Panc1 (cell line): Measurements from ENCODE around the gene SPSB3. TPM values are rescaled to one million over a fixed set of nuclear protein-coding genes. Genes with fewer than 3 reads are reported as not detected.

Experiments
- ATAC-seq: fragments of 200-7000 bp; cut with Tn5 transposase; 2 replicates; pipeline ENCODE4 v1.9.1; 2020; ENCODE audit warnings: mild to moderate bottlenecking, moderate library complexity
- BruUV-seq: library from RNA; stranded (reverse); fragments of 400-500 nt; replicated peaks from 2 replicates; lab custom pipeline; 2021; lab: Mats Ljungman, UMichigan
- CTCF ChIA-PET: fragments of 300-600 bp; sonication (Branson Sonifier 250); formaldehyde crosslinking; loops from one replicate; lab custom pipeline; 2022; ENCODE audit warnings: antibody characterized with exemption; lab: Charles Lee
- POLR2A ChIA-PET: fragments of 300-600 bp; sonication (Branson Sonifier 250); formaldehyde crosslinking; loops from one replicate; lab custom pipeline; 2022; ENCODE audit warnings: antibody characterized with exemption; lab: Charles Lee
- DNase-seq: peaks from one replicate; pipeline ENCODE4 v3.0.0-alpha.2; 2010; ENCODE audit warnings: low read depth, low spot score
- H3K27ac ChIP-seq: 2 replicates; pipeline ENCODE4 v1.5.1; 2011; ENCODE audit warnings: mild to moderate bottlenecking, low read length, inconsistent platforms
- H3K27me3 ChIP-seq: fragments of 200-500 bp; sonication (Bioruptor generic); 2 replicates; pipeline ENCODE4 v1.6.0; 2014; ENCODE audit warnings: low read length, inconsistent platforms; ENCODE audit not compliant: control insufficient read depth, insufficient read depth
- H3K36me3 ChIP-seq: fragments of 200-500 bp; sonication (Bioruptor generic); 2 replicates; pipeline ENCODE4 v1.5.1; 2014; ENCODE audit warnings: inconsistent platforms, mild to moderate bottlenecking, low read length, moderate library complexity; ENCODE audit not compliant: control insufficient read depth, insufficient read depth
- H3K4me1 ChIP-seq: 2 replicates; pipeline ENCODE4 v1.5.1; 2011; ENCODE audit warnings: inconsistent platforms, mild to moderate bottlenecking, low read length, moderate library complexity; ENCODE audit not compliant: control insufficient read depth, insufficient read depth
- H3K4me3 ChIP-seq, 2 experiments: 2 replicates each; pipeline ENCODE4 v1.5.1; 2011 to 2012; ENCODE audit warnings: low read depth in 2 of 2, low read length in 2 of 2, mild to moderate bottlenecking in 2 of 2, inconsistent platforms in 1 of 2, moderate library complexity in 1 of 2
- H3K9me3 ChIP-seq: fragments of 200-500 bp; sonication (Bioruptor generic); 2 replicates; pipeline ENCODE4 v1.5.1; 2014; ENCODE audit warnings: low read depth, mild to moderate bottlenecking, inconsistent platforms, low read length, moderate library complexity; ENCODE audit not compliant: control insufficient read depth, insufficient read depth
- POLR2AphosphoS5 ChIP-seq: IDR thresholded peaks from 2 replicates; pipeline ENCODE4 v1.6.1; 2012; ENCODE audit warnings: mild to moderate bottlenecking, low read depth, low read length, moderate library complexity
- SIN3A ChIP-seq: IDR thresholded peaks from 2 replicates; pipeline ENCODE4 v1.6.1; 2012; ENCODE audit warnings: low read depth, mild to moderate bottlenecking, low read length, moderate library complexity, borderline replicate concordance; ENCODE audit not compliant: insufficient read depth
- TCF7L2 ChIP-seq: IDR thresholded peaks from 2 replicates; pipeline ENCODE4 v1.6.1; 2011; ENCODE audit warnings: mild to moderate bottlenecking, low read depth, low read length, inconsistent platforms
- in situ Hi-C: cut with HindIII; loops from 2 replicates; pipeline ENCODE4 v1.10.0; 2016; ENCODE audit warnings: low sequenced_read_pairs, low pct_unique_long_range_greater_than_20kb
- intact Hi-C: fragments of 100-400 bp; cut with micrococcal nuclease; formaldehyde crosslinking; loops from one replicate; pipeline ENCODE4 v1.10.0; 2022; ENCODE audit not compliant: unreplicated experiment
- total RNA-seq: library from RNA; stranded (reverse); gene quantifications from one replicate; pipeline ENCODE4 v1.2.1, GENCODE V29; 2021; ENCODE audit not compliant: unreplicated experiment
- TF ChIP-seq, protein P1 (sequence below), 2 experiments: IDR thresholded peaks; 2 replicates each; pipeline ENCODE4 v1.6.1; 2011 to 2012; ENCODE audit warnings: low read depth in 2 of 2, control low read depth in 1 of 2, low read length in 1 of 2, mild to moderate bottlenecking in 1 of 2, moderate library complexity in 1 of 2; ENCODE audit not compliant: insufficient read depth in 1 of 2
- TF ChIP-seq, protein P2 (sequence below): fragments of 450-650 bp; IDR thresholded peaks from 2 replicates; pipeline ENCODE4 v1.5.1; 2017; ENCODE audit warnings: mild to moderate bottlenecking

SPSB3 gene
- total RNA-seq, 1 experiment from 2014 or later: 23.0 TPM

GRCh38 chr16:1746693-1747195 lies 35.6 kb downstream of the SPSB3 start:
- BruUV-seq: no TSS peak

DNA sequence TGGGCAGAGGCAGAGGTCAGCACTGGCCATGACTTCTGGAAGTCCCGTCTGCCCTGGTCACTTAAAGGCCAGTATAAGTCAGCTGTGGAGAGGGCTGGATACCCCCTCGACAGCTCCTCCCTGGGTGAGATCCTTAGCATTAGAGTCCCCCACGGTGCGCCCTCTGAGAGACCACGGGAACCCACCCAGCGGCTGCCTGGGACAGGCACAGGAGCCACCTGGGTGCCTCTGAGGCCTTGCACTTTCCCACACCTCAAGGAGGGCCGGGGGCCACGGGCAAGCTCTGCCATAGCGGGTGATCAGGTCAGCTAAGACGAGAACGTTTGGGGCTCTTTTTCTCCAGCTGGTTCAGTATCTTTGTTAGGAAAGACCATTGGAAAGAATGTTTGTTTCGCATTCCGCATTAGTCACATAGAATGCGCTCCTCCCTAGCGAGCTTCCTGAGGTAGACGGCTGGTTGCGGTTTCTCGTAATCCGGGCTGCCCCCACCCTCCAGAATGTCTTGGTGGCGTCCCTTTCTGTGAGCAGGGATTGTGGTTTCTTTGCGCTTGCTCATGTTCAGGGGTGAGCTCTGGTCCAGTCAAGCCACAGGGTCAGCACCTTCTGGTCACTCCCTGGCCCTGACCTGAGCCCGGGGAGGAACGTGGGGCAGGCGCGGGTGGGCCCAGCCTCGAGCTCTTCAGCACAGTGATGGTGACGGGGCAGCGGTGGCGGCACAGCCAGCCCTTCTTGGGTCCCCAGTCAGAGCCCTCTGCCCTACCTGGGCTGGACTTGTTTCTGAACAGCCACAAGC lies 36.3 kb downstream of the SPSB3 start:
- ChIA-PET POLR2A (interaction anchor here (0.6 kb wide), 1 partner anchor 326 kb away, joined by 3 read pairs; the partner anchor contains the start of gene UQCC4), CTCF (no interaction called here)
- Histone ChIP-seq H3K27me3 (no peaks in the 10 kb centered on the region), H3K36me3 (no peaks in the 10 kb centered on the region; the same call in 1 of the 2 replicates), H3K9me3 (no peaks in the 10 kb centered on the region), H3K27ac (no peak overlapping the region), H3K4me1 (no peaks in the 10 kb centered on the region), H3K4me3 (no peak overlapping the region)
- DNase-seq: no peak
- intact Hi-C loops: no loop called here
- no peak for ATAC-seq
- TF ChIP-seq, protein P1, sequence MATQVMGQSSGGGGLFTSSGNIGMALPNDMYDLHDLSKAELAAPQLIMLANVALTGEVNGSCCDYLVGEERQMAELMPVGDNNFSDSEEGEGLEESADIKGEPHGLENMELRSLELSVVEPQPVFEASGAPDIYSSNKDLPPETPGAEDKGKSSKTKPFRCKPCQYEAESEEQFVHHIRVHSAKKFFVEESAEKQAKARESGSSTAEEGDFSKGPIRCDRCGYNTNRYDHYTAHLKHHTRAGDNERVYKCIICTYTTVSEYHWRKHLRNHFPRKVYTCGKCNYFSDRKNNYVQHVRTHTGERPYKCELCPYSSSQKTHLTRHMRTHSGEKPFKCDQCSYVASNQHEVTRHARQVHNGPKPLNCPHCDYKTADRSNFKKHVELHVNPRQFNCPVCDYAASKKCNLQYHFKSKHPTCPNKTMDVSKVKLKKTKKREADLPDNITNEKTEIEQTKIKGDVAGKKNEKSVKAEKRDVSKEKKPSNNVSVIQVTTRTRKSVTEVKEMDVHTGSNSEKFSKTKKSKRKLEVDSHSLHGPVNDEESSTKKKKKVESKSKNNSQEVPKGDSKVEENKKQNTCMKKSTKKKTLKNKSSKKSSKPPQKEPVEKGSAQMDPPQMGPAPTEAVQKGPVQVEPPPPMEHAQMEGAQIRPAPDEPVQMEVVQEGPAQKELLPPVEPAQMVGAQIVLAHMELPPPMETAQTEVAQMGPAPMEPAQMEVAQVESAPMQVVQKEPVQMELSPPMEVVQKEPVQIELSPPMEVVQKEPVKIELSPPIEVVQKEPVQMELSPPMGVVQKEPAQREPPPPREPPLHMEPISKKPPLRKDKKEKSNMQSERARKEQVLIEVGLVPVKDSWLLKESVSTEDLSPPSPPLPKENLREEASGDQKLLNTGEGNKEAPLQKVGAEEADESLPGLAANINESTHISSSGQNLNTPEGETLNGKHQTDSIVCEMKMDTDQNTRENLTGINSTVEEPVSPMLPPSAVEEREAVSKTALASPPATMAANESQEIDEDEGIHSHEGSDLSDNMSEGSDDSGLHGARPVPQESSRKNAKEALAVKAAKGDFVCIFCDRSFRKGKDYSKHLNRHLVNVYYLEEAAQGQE (IDR thresholded peaks at IDR 0.05; ENCODE audit: insufficient read depth in 1 of 2, low read depth in 2 of 2, low read length in 1 of 2): no peak
- no peak for TF ChIP-seq POLR2AphosphoS5
- TF ChIP-seq SIN3A: no peak
- TF ChIP-seq TCF7L2: no peak
- TF ChIP-seq, protein P2, sequence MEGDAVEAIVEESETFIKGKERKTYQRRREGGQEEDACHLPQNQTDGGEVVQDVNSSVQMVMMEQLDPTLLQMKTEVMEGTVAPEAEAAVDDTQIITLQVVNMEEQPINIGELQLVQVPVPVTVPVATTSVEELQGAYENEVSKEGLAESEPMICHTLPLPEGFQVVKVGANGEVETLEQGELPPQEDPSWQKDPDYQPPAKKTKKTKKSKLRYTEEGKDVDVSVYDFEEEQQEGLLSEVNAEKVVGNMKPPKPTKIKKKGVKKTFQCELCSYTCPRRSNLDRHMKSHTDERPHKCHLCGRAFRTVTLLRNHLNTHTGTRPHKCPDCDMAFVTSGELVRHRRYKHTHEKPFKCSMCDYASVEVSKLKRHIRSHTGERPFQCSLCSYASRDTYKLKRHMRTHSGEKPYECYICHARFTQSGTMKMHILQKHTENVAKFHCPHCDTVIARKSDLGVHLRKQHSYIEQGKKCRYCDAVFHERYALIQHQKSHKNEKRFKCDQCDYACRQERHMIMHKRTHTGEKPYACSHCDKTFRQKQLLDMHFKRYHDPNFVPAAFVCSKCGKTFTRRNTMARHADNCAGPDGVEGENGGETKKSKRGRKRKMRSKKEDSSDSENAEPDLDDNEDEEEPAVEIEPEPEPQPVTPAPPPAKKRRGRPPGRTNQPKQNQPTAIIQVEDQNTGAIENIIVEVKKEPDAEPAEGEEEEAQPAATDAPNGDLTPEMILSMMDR: no peak
- in situ Hi-C loops: no loop called here
- BruUV-seq: no TSS peak

More at GRCh38 chr16:1746693-1747195, 35.6 kb downstream of the SPSB3 start:
- ATAC-seq (no peak), DNase-seq (no peak)
- Histone ChIP-seq H3K36me3 (no peaks in the 10 kb centered on the region; the same call in 1 of the 2 replicates), H3K9me3 (no peaks in the 10 kb centered on the region), H3K27ac (no peak overlapping the region), H3K4me3 (no peak overlapping the region), H3K27me3 (no peaks in the 10 kb centered on the region), H3K4me1 (no peaks in the 10 kb centered on the region)
- in situ Hi-C loops: no loop called here
- intact Hi-C loops: no loop called here
- POLR2A ChIA-PET: no interaction called here
- CTCF ChIA-PET: no interaction called here
- TF ChIP-seq, protein P2: no peak
- no peak for TF ChIP-seq SIN3A
- no peak for TF ChIP-seq TCF7L2
- TF ChIP-seq POLR2AphosphoS5: no peak
- TF ChIP-seq, protein P1 (IDR thresholded peaks at IDR 0.05; ENCODE audit: insufficient read depth in 1 of 2, low read depth in 2 of 2, low read length in 1 of 2): no peak
